ENCODE measurements around the gene MYO1E. TPM values are rescaled to one million over a fixed set of nuclear protein-coding genes. Genes with fewer than 3 reads are reported as not detected.
"Not testable (repeated sequence)": the region's sequence is repeated elsewhere in the genome, so short reads cannot be mapped to it uniquely, and the experiment has no call there.

The MYO1E gene
- total RNA-seq, 1 donor from 2014 or later = 71.3 TPM

DNA sequence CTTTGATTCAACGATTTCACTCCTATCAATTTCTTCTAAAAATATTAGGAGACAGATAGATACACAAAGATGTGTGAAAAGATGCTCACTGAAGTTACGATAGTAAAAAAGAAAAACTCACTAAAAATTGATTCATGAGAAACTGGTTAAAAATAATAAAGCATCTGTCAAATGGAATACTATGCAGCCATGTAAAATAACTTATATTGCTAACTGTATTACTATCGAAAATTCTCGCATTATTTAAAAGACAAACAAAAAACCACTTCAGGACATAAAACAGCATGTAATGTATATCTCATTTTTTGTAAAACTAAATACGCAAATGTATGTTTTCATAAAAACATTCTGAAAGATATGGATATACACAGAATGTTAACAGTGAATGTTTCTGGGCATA lies 199.5 kb downstream of the MYO1E start:
- H3K27ac Mint-ChIP-seq = no peak overlapping the region

DNA sequence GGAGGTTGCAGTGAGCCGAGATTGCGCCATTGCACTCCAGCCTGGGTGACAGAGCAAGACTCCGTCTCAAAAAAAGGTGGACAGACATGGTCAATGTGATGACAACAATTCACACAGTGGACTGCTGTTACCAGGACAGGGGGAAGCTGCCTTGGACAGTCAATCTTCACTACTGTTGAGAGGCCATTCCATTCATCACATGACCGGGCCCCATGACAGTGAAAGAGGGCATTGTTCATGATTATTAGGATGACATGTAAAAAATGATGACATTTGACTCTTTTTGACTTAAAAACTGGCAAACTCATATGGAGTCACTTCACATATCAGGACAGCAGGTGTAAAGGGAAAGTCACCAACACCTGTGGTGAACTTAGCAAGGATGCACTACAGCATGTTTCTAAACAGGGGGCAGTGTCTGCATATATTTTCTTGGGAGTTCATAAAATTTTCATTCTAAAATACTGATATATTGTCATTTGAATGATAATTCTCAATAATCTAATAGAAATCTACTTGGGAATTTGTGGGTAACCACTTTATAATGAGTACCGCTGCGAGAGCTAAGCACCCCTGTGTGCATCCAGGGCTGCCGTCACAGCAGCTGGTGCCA lies 200.3 kb downstream of the MYO1E start:
- H3K4me1 Mint-ChIP-seq (ENCODE audit: low read depth) = peaks cover 21% of the 10 kb centered on the region
- no peak for DNase-seq (ENCODE audit: low spot score)
- intact Hi-C loops (cut with micrococcal nuclease) = loop anchor here (10.0 kb wide), 1 partner anchor 122 kb away; no protein-coding TSS in a partner anchor

More for the DNA sequence above, 199.5 kb downstream of the MYO1E start:
- peaks cover 40% of the 10 kb centered on the region for H3K36me3 Mint-ChIP-seq (ENCODE audit: low read depth)
- no peaks in the 10 kb centered on the region for H3K9me3 Mint-ChIP-seq
- intact Hi-C loops (cut with micrococcal nuclease) = loop anchor here (10.0 kb wide), 1 partner anchor 122 kb away; no protein-coding TSS in a partner anchor
- H3K4me1 Mint-ChIP-seq (ENCODE audit: low read depth) = peaks cover 22% of the 10 kb centered on the region
- no peak for DNase-seq (ENCODE audit: low spot score)
- H3K4me3 Mint-ChIP-seq (ENCODE audit: low read depth) = no peak overlapping the region
- H3K27me3 Mint-ChIP-seq (ENCODE audit: low read depth) = peaks cover 6% of the 10 kb centered on the region

DNA sequence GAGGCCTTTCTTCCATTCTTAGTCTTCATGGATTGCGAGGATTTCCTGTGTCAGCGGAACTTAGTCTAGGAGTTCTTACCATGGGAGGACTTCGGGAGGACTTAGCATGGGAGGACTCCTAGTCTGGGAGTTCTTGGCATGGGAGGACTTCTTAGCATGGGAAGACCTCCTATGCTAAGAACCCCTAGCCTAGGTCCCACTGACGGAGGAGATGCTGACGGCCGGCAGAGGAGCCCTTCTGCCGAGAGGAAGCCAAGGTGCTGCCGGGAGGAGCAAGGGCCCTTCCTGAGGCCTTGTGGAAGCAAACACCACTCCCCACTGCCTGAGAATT lies 201.6 kb downstream of the MYO1E start:
- intact Hi-C loops (cut with micrococcal nuclease) = loop anchor here (10.0 kb wide), 1 partner anchor 124 kb away; no protein-coding TSS in a partner anchor
- no peaks in the 10 kb centered on the region for H3K27me3 Mint-ChIP-seq (ENCODE audit: low read depth)
- H3K4me1 Mint-ChIP-seq (ENCODE audit: low read depth) = peaks cover 11% of the 10 kb centered on the region
- no peak overlapping the region for H3K4me3 Mint-ChIP-seq (ENCODE audit: low read depth)
- DNase-seq (ENCODE audit: low spot score) = no peak
- no peaks in the 10 kb centered on the region for H3K9me3 Mint-ChIP-seq
- no peak overlapping the region for H3K27ac Mint-ChIP-seq
- peaks cover 39% of the 10 kb centered on the region for H3K36me3 Mint-ChIP-seq (ENCODE audit: low read depth)

More for the DNA sequence above, 200.3 kb downstream of the MYO1E start:
- H3K4me3 Mint-ChIP-seq (ENCODE audit: low read depth) = no peak overlapping the region
- no peak overlapping the region for H3K27ac Mint-ChIP-seq
- peaks cover 34% of the 10 kb centered on the region for H3K36me3 Mint-ChIP-seq (ENCODE audit: low read depth)
- H3K9me3 Mint-ChIP-seq = no peaks in the 10 kb centered on the region
- peaks cover 2% of the 10 kb centered on the region for H3K27me3 Mint-ChIP-seq (ENCODE audit: low read depth)

DNA sequence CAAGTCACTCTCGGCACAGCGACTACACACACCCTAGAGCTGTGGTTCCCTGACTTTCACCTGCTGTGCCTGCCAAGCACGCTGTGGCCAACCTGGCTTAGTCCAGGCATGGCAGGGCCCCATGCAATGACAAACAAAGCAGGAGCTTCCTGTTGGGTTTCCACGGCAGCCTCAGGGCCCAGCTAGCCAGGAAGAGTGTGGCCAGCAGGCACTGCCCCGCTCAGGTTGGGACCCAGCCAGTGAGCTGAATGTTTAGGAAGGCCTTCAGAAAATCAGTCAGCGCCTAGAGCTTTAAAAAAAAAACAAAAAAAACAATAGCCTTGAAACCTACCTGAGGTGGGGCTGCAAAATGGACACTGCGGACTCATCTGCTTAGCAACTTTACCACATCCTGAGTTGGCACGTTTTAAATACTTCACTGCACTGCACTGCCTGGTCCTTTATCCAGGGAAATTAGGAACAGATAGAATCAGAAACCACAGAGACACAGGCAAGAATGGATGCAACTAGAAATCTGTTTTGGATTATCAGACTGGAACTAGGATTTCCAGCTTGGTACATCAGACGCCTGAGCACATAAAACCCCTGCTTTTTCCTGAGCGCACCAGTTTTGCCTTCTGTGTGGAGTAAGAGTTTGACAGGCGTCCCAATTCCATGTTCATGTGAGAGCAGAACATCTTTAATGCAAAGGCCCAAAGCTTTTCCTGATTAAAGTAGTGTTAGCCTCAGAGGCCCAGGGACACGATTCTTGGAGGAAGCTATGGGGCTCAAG lies 202.2 kb downstream of the MYO1E start:
- peaks cover 15% of the 10 kb centered on the region for H3K4me1 Mint-ChIP-seq (ENCODE audit: low read depth)
- no peak overlapping the region for H3K27ac Mint-ChIP-seq
- H3K4me3 Mint-ChIP-seq (ENCODE audit: low read depth) = no peak overlapping the region
- peaks cover 41% of the 10 kb centered on the region for H3K36me3 Mint-ChIP-seq (ENCODE audit: low read depth)
- no peaks in the 10 kb centered on the region for H3K27me3 Mint-ChIP-seq (ENCODE audit: low read depth)
- intact Hi-C loops (cut with micrococcal nuclease) = loop anchor here (10.0 kb wide), 1 partner anchor 124 kb away; no protein-coding TSS in a partner anchor
- DNase-seq (ENCODE audit: low spot score) = no peak
- H3K9me3 Mint-ChIP-seq = no peaks in the 10 kb centered on the region

DNA sequence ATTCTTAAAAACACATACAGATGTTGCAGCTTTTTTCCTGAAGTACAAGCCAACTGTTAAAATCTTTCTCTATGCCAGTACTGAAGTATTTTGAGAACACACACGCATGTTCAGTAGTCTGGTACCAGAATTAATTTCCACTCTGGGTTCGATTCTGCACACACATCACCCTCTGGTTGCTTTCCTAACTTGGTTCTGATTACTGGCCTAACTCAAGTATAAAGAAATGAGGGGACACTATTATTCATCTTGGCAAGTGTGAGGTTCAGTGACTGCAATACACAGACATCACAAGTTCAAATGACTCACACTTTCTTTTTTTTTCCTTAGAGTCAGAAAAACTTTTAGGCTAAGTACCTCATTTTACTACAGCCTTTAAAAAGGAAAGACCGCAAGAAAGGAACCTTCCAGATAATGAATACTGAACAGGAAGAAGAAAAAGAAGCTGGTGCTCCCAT lies 203.4 kb downstream of the MYO1E start:
- peaks cover 11% of the 10 kb centered on the region for H3K4me1 Mint-ChIP-seq (ENCODE audit: low read depth)
- H3K27me3 Mint-ChIP-seq (ENCODE audit: low read depth) = no peaks in the 10 kb centered on the region
- H3K4me3 Mint-ChIP-seq (ENCODE audit: low read depth) = no peak overlapping the region
- H3K36me3 Mint-ChIP-seq (ENCODE audit: low read depth) = peaks cover 45% of the 10 kb centered on the region
- no peak for DNase-seq (ENCODE audit: low spot score)
- H3K27ac Mint-ChIP-seq = peak overlapping the region; percentile 75
- no peaks in the 10 kb centered on the region for H3K9me3 Mint-ChIP-seq
- intact Hi-C loops (cut with micrococcal nuclease) = no loop called here

DNA sequence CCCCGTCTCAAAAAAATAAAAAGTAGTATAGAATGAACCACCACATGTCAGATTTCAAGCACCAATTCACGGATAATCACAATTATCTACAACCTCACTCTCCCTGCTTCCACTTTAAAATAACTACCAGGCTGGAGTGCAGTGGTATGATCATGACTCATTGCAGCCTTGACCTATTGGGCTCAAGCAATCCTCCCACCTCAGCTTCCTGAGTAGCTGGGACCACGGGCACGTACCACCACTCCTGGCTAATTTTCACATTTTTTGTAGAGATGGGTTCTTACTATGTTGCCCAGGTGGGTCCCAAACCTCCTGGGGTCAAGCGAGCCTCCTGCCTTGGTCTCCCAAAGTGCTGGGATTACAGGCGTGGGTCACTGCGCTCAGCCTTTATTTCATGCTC lies 204.1 kb downstream of the MYO1E start:
- no peak overlapping the region for H3K27ac Mint-ChIP-seq
- peaks cover 44% of the 10 kb centered on the region for H3K36me3 Mint-ChIP-seq (ENCODE audit: low read depth)
- DNase-seq (ENCODE audit: low spot score) = no peak
- peaks cover 11% of the 10 kb centered on the region for H3K4me1 Mint-ChIP-seq (ENCODE audit: low read depth)
- no peaks in the 10 kb centered on the region for H3K27me3 Mint-ChIP-seq (ENCODE audit: low read depth)
- H3K4me3 Mint-ChIP-seq (ENCODE audit: low read depth) = no peak overlapping the region
- H3K9me3 Mint-ChIP-seq = no peaks in the 10 kb centered on the region
- intact Hi-C loops (cut with micrococcal nuclease) = no loop called here

DNA sequence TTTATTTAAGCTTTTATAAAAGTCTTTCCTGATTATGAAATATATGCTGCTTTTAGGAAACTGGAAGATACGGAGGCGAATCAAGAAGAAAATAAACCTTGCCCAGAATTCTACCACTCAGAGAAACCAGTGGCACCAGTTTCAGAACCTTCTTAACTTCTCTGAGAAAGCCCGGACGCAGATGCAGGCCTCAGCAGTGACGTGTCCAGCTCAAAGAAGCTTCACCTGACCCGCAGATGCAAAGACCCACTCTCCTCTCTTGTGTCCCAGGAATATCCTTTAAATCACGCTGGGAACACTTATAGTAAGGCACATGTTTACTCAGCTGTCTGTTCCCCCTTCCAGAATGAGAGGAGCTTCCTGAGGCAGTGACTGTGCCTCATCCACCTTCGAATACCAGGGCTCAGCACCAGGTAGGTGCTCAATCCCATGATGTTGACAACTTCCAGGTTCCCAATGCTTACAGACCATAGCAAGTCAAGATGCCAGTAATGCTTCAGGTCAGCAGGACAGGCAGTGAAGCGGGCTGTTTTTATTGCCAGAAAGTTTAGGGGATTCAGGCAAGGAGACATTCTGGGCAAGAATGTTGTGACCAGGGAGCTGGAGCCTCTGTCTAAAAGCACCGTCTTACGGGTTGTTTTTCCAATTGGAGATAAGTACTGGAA lies 205.9 kb downstream of the MYO1E start:
- intact Hi-C loops (cut with micrococcal nuclease) = no loop called here
- H3K4me3 Mint-ChIP-seq (ENCODE audit: low read depth) = no peak overlapping the region
- H3K4me1 Mint-ChIP-seq (ENCODE audit: low read depth) = peaks cover 11% of the 10 kb centered on the region
- no peak overlapping the region for H3K27ac Mint-ChIP-seq
- no peaks in the 10 kb centered on the region for H3K27me3 Mint-ChIP-seq (ENCODE audit: low read depth)
- DNase-seq (ENCODE audit: low spot score) = no peak
- H3K9me3 Mint-ChIP-seq = no peaks in the 10 kb centered on the region
- peaks cover 43% of the 10 kb centered on the region for H3K36me3 Mint-ChIP-seq (ENCODE audit: low read depth)

DNA sequence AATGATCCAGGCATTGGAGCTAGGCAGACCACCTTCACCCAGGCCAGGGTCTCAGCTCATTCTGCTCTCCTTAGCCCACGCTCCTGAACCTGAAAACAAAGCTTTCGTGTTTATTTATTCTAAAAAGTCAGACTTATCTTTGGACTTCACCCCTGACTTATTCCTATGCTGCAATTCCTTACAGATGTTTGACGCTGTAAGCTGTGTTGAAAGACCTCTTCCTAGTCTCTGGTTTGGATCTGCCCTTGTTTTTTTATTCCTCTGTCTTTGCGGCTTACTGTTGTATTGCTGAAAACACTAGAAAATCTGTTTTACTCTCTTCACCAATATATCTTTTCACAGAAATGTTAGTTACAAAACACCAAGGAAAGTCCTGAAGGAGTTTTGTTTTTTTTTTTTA lies 206.5 kb downstream of the MYO1E start:
- H3K27ac Mint-ChIP-seq = no peak overlapping the region
- peaks cover 11% of the 10 kb centered on the region for H3K4me1 Mint-ChIP-seq (ENCODE audit: low read depth)
- intact Hi-C loops (cut with micrococcal nuclease) = no loop called here
- H3K9me3 Mint-ChIP-seq = no peaks in the 10 kb centered on the region
- no peak overlapping the region for H3K4me3 Mint-ChIP-seq (ENCODE audit: low read depth)
- H3K36me3 Mint-ChIP-seq (ENCODE audit: low read depth) = peaks cover 41% of the 10 kb centered on the region
- no peak for DNase-seq (ENCODE audit: low spot score)
- H3K27me3 Mint-ChIP-seq (ENCODE audit: low read depth) = no peaks in the 10 kb centered on the region

DNA sequence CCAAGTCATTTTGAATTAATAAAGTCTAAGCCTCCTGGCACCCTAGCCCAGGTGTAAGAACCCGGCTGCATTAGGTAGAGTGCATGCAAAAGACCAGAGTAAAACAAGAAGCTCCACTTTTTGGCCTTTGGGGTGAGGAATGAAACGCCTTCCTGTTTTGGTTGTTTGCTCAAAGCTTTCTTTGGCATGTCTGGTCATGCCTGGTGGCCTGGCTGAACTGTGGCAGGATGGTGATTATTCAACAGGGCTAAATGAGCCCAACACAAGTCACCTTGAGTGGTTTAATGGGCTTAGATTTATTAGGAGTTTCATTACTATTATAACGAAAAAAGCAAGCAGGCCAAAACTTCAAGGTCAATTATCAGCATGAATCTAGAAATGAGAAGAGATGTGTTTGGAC lies 206.9 kb downstream of the MYO1E start:
- DNase-seq (ENCODE audit: low spot score) = no peak
- Mint-ChIP-seq H3K4me3 (ENCODE audit: low read depth) (no peak overlapping the region), H3K9me3 (no peaks in the 10 kb centered on the region), H3K4me1 (ENCODE audit: low read depth) (peaks cover 11% of the 10 kb centered on the region), H3K27me3 (ENCODE audit: low read depth) (no peaks in the 10 kb centered on the region), H3K27ac (no peak overlapping the region), H3K36me3 (ENCODE audit: low read depth) (peaks cover 42% of the 10 kb centered on the region)
- intact Hi-C loops (cut with micrococcal nuclease) = no loop called here

DNA sequence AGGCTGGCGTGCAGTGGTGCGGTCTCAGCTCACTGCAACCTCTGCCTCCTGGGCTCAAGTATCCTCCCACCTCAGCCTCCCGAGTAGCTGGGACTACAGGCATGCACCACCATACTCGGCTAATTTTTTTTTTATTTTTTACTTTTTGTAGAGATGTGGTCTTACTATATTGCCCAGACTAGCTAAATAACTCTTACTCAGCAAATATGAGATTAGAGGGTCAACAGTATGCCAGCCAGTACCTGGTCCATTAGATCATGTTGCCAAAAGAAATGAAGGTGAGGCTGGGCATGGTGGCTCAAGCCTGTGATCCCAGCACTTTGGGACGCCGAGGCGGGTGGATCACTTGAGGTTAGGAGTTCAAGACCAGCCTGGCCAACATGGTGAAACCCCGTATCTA lies 210.6 kb downstream of the MYO1E start:
- H3K27ac Mint-ChIP-seq; H3K9me3 Mint-ChIP-seq; H3K4me1 Mint-ChIP-seq (ENCODE audit: low read depth); intact Hi-C loops (cut with micrococcal nuclease); H3K4me3 Mint-ChIP-seq (ENCODE audit: low read depth); DNase-seq (ENCODE audit: low spot score); H3K27me3 Mint-ChIP-seq (ENCODE audit: low read depth): not testable (repeated sequence)
- H3K36me3 Mint-ChIP-seq (ENCODE audit: low read depth) = peaks cover 42% of the 10 kb centered on the region

DNA sequence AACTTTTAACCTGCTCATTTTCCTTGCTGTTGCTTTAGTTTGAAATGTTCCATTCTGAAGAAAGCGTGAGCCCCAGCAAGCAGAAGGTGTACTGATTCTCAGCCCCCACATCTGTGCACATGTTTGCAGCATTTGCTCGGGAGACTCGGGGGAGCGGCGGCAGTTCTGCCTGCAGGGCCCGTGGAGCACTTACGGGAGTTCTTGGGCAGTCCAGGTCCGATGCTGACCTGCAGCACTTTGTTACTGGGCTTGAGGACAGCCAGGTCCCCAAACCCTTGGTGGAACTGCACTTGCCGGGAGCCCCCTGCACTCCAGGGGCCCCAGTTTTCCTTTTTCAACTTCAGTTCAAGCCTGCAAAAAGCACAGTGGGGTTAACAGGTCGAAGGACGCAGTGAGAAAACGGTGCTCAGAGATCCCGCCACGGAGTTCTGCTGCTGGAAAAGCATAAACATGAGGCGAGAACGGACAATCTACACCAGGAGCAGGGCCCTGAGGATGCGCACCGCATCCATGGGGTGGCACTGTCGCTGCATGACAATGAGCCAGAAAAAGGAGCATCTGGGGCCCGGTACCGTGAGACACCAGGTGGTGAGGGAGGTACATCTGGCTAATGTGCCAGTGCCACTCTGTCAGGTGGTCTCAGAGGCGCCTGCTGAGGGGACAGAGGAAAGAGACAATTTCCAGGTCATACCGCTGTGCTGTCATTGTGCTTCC lies 211.6 kb downstream of the MYO1E start:
- H3K9me3 Mint-ChIP-seq = no peaks in the 10 kb centered on the region
- peaks cover 4% of the 10 kb centered on the region for H3K4me1 Mint-ChIP-seq (ENCODE audit: low read depth)
- peaks cover 35% of the 10 kb centered on the region for H3K36me3 Mint-ChIP-seq (ENCODE audit: low read depth)
- intact Hi-C loops (cut with micrococcal nuclease) = no loop called here
- no peak overlapping the region for H3K27ac Mint-ChIP-seq
- peak; percentile 22 for DNase-seq (ENCODE audit: low spot score)
- H3K4me3 Mint-ChIP-seq (ENCODE audit: low read depth) = no peak overlapping the region
- H3K27me3 Mint-ChIP-seq (ENCODE audit: low read depth) = no peaks in the 10 kb centered on the region

DNA sequence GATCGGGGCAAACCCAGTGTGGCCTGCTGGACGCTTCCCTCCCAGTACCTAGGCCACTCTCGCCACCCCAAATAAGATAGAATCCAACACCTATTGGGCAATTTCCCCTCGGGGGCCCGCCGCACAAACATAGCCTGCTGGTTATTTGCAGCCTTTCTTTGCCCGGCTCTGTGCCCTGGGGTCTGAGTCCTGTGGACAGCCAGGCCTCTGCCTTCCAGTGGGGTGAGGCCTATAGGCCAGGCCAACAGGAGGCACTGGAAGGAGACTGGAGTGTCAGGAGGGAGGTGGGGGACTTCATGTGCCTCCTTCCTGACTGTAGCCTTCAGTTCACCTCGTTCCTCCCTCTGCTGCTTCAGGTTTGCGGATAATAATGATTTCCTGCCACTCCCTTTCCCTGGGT lies 213.5 kb downstream of the MYO1E start:
- H3K27ac Mint-ChIP-seq = no peak overlapping the region
- H3K4me3 Mint-ChIP-seq (ENCODE audit: low read depth) = no peak overlapping the region
- H3K4me1 Mint-ChIP-seq (ENCODE audit: low read depth) = no peaks in the 10 kb centered on the region
- intact Hi-C loops (cut with micrococcal nuclease) = no loop called here
- no peaks in the 10 kb centered on the region for H3K27me3 Mint-ChIP-seq (ENCODE audit: low read depth)
- no peak for DNase-seq (ENCODE audit: low spot score)
- H3K9me3 Mint-ChIP-seq = no peaks in the 10 kb centered on the region
- H3K36me3 Mint-ChIP-seq (ENCODE audit: low read depth) = peaks cover 30% of the 10 kb centered on the region

All from activated T-helper 2 cell treated with anti-CD3 and anti-CD28 coated beads, Interferon-gamma antibody, Interleukin-2, Interleukin-4, amounts not matched to agents 10 μg/mL and 5 μg/mL and 100 μg/mL, durations not matched to agents 14 hours and 24 hours and 36 hours (primary cell).